Measurements from ENCODE around the gene TRIP6. TPM values are rescaled to one million over a fixed set of nuclear protein-coding genes. Genes with fewer than 3 reads are reported as not detected.
"Not testable (repeated sequence)": the region's sequence is repeated elsewhere in the genome, so short reads cannot be mapped to it uniquely, and the experiment has no call there.

The TRIP6 gene
- total RNA-seq, 2 experiments from 2014 or later, result 33.6 to 35.8 TPM

- ChIA-PET POLR2A (no interaction called here), CTCF (interaction anchor here (1.1 to 2.2 kb wide), 3 partner anchors 9 to 189 kb away, joined by 3 to 9 read pairs (median 8); partner anchors contain the start of gene TRIM56)
Measured at GRCh38 chr7:100895956-100896731, 29.0 kb downstream of the TRIP6 start.

GRCh38 chr7:100896732-100897608 lies 29.8 kb downstream of the TRIP6 start:
- ChIA-PET CTCF (interaction anchor here (0.6 to 2.0 kb wide), 2 partner anchors 157 to 162 kb away, joined by 4 to 10 read pairs; no protein-coding TSS in a partner anchor), POLR2A (no interaction called here)

- ChIA-PET POLR2A (no interaction called here), CTCF (interaction anchor here (0.6 to 2.0 kb wide), 5 partner anchors 8 to 225 kb away, joined by 3 to 10 read pairs (median 4); partner anchors contain the start of gene UFSP1)
Measured at GRCh38 chr7:100897772-100898454, 30.7 kb downstream of the TRIP6 start.

- POLR2A ChIA-PET, result no interaction called here
- CTCF ChIA-PET, result no interaction called here
Measured at GRCh38 chr7:100899432-100899831, 32.2 kb downstream of the TRIP6 start.

GRCh38 chr7:100900978-100901377 lies 33.8 kb downstream of the TRIP6 start:
- ChIA-PET POLR2A (no interaction called here), CTCF (interaction anchor here (0.7 to 1.3 kb wide), 4 partner anchors 9 to 427 kb away, joined by 3 to 5 read pairs (median 4); no protein-coding TSS in a partner anchor)

DNA sequence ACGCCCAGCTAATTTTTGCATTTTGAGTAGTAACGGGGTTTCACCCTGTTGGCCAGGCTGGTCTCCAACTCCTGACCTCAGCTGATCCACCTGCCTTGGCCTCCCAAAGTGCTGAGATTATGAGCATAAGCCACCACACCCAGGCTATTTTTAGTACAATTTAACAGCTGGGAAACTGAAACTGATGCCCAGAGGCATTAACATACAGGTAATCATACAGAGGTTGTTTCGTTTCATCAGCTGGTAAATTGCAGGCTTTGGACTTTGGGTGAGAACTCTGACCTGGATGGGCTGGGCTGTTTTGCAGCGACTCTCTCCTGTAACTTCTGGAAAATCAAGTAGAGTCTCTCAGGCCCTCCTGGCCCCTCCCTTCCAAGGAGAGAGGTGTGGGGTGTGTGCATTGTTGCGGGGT lies 34.7 kb downstream of the TRIP6 start:
- POLR2A ChIA-PET, result no interaction called here
- CTCF ChIA-PET, result interaction anchor here (0.6 to 0.7 kb wide), 3 partner anchors 15 to 60 kb away, joined by 3 read pairs; no protein-coding TSS in a partner anchor

- ChIA-PET POLR2A (no interaction called here), CTCF (no interaction called here)
Measured at GRCh38 chr7:100902638-100903037, 35.5 kb downstream of the TRIP6 start.

GRCh38 chr7:100908512-100908911 lies 41.3 kb downstream of the TRIP6 start:
- CTCF ChIA-PET, result no interaction called here

GRCh38 chr7:100910443-100910842 lies 43.3 kb downstream of the TRIP6 start:
- CTCF ChIA-PET, result interaction anchor here (0.7 to 1.2 kb wide), 3 partner anchors 9 to 173 kb away, joined by 3 to 5 read pairs (median 3); no protein-coding TSS in a partner anchor
- POLR2A ChIA-PET, result interaction anchor here (0.6 kb wide), 2 partner anchors 190 to 411 kb away, joined by 6 to 14 read pairs; partner anchors contain the start of gene IFT22

More at GRCh38 chr7:100908512-100908911, 41.3 kb downstream of the TRIP6 start:
- POLR2A ChIA-PET, result no interaction called here

- ChIA-PET CTCF (interaction anchor here (0.7 kb wide), 1 partner anchor 58 kb away, joined by 4 read pairs; no protein-coding TSS in a partner anchor), POLR2A (no interaction called here)
Measured at GRCh38 chr7:100911484-100911883, 44.3 kb downstream of the TRIP6 start.

DNA sequence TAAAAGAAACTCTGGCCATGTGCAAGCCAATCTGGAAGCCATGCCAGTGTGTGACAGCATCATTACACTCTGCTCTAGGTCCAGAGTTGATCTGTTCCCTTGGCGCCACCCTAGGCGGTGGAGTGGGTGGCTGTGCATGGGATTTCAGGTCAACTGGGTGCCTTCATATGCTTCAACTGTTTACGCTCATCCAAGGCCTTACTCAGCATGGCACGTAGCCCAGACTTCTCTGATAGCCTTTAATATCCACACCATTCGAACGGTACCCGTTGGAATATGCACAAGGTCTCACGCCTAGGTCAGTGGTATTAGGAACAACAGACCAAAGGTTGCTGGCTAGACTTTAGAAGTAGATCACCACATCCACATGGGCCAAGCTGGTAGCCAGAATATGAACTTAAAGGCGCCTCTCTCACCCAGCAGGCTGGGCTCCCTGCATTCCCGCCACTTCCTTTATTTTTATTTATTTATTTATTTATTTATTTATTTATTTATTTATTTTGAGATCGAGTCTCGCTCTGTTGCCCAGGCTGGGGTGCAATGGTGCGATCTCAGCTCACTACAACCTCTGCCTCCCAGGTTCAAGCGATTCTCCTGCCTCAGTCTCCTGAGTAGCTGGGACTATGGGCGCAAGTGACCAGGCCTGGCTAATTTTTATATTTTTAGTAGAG lies 47.2 kb downstream of the TRIP6 start:
- CTCF ChIA-PET, result no interaction called here
- POLR2A ChIA-PET, result no interaction called here

DNA sequence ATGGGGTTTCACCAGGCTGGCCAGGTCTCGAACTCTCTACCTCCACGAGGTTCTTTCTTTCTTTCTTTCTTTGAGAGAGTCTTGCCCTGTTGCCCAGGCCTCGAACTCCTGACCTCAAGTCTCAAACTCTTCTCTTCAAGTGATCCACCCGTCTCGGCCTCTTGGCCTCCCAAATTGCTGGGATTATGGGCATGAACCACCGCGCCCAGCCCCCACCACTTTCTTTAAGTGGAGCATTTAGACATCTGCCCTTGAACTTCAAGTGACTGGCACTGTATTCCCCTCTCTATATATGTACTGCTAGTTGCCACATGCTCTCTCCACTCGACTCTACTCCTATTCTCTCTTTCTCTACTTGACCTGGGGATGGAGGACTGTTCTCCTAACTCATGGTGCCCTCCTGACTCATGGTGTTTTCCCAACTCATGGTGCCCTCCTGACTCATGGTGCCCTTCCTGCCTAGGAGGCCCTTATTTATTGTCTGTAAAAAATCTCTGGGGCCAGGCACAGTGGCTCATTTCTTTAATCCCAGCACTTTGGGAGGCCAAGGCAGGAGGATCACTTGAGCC lies 47.8 kb downstream of the TRIP6 start:
- POLR2A ChIA-PET, result no interaction called here
- CTCF ChIA-PET, result no interaction called here

- POLR2A ChIA-PET, CTCF ChIA-PET: not testable (repeated sequence)
Measured at GRCh38 chr7:100919335-100919734, 52.1 kb downstream of the TRIP6 start.

DNA sequence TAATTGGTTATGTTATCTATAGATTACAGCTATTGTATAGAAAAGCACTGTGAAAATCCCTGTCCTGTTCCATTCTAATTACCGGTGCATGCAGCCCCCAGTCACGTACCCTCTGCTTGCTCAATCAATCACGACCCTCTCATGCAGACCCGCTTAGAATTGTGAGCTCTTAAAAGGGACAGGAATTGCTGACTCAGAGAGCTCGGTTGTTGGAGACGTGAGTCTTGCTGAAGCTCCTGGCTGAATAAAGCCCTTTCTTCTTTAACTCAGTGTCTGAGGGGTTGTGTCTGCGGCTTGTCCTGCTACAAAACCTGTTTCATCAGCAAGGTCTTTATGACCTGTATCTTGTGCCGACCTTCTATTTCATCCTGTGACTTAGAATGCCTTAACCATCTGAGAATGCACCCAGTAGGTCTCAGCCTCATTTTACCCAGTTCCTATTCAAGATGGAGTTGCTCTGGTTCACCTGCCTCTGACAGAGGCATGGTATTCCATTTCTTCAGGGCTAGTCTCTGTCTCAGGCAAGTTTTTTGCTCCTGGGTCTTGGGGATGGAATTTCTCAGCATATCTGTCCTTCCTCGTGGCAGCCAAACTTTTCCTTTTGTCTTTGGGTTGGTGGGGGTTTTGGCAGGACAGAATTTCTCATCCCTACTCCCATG lies 52.7 kb downstream of the TRIP6 start:
- POLR2A ChIA-PET, CTCF ChIA-PET: not testable (repeated sequence)

GRCh38 chr7:100921039-100921438 lies 53.9 kb downstream of the TRIP6 start:
- ChIA-PET CTCF (interaction anchor here (1.1 kb wide), 1 partner anchor 202 kb away, joined by 3 read pairs; no protein-coding TSS in a partner anchor), POLR2A (no interaction called here)

All from activated CD8-positive, alpha-beta memory T cell treated with anti-CD3 and anti-CD28 coated beads for 36 hours (primary cell).